Activated naive CD8-positive, alpha-beta T cell (primary cell): Measurements from ENCODE around the gene FERMT2.
"Not testable (repeated sequence)": the region's sequence is repeated elsewhere in the genome, so short reads cannot be mapped to it uniquely, and the experiment has no call there.

Experiments used
- H3K27ac Mint-ChIP-seq: one replicate; pipeline ENCODE4 v1.8.0; 2021; ENCODE audit warnings: mixed read lengths
- H3K27me3 Mint-ChIP-seq: one replicate; pipeline ENCODE4 v1.8.0; 2021; ENCODE audit warnings: mixed read lengths
- H3K36me3 Mint-ChIP-seq: one replicate; pipeline ENCODE4 v1.8.0; 2021; ENCODE audit warnings: mixed read lengths
- H3K4me1 Mint-ChIP-seq: one replicate; pipeline ENCODE4 v1.8.0; 2021; ENCODE audit warnings: low read depth, mixed read lengths
- H3K4me3 Mint-ChIP-seq: one replicate; pipeline ENCODE4 v1.8.0; 2021; ENCODE audit warnings: mild to moderate bottlenecking, mixed read lengths
- H3K9me3 Mint-ChIP-seq: one replicate; pipeline ENCODE4 v1.8.0; 2021; ENCODE audit warnings: low read depth, mixed read lengths

Gene FERMT2

DNA sequence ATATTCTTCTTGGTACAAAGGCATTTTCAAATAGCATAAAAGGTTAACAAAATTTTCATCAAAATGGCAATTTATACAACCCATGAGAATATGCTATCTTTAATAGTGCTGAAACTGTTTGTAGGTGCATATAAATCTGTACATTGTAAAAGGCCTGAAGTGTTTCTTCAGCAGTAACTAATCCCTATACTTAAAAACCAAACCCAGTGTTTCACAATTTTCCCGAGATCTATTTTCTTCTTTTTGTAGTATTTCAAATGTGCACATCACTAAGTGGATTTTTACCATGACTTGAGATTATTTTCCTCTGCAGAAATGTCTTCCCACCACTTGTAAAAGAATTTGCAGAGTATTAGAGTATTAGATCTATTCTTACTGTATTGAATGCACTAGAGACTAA lies 76.5 kb downstream of the FERMT2 start:
- Mint-ChIP-seq H3K4me3 (no peak overlapping the region), H3K4me1 (no peaks in the 10 kb centered on the region), H3K27ac (no peak overlapping the region), H3K27me3 (peaks cover 2% of the 10 kb centered on the region), H3K36me3 (no peaks in the 10 kb centered on the region), H3K9me3 (no peaks in the 10 kb centered on the region)

DNA sequence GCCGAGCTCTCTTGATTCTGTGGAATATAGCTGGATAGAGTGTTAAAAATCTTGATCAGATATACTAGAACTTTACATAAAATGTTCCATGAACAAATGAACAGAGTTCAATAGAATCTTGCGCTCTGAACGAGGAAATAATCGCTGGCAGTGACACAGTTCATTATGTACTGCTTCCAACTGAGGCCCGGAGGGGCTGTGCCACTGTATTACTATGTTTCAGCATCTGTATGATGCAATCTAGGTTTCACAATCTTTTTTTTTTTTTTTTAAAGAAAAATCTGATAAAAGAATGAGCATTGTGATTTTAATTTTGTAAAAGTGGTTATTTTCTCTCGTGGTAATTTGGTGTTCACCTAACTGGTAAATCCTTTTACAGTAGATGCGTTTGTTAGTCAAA lies 77.2 kb downstream of the FERMT2 start:
- no peaks in the 10 kb centered on the region for H3K4me1 Mint-ChIP-seq
- no peaks in the 10 kb centered on the region for H3K9me3 Mint-ChIP-seq
- H3K36me3 Mint-ChIP-seq: no peaks in the 10 kb centered on the region
- H3K27ac Mint-ChIP-seq: no peak overlapping the region
- no peak overlapping the region for H3K4me3 Mint-ChIP-seq
- peaks cover 2% of the 10 kb centered on the region for H3K27me3 Mint-ChIP-seq

DNA sequence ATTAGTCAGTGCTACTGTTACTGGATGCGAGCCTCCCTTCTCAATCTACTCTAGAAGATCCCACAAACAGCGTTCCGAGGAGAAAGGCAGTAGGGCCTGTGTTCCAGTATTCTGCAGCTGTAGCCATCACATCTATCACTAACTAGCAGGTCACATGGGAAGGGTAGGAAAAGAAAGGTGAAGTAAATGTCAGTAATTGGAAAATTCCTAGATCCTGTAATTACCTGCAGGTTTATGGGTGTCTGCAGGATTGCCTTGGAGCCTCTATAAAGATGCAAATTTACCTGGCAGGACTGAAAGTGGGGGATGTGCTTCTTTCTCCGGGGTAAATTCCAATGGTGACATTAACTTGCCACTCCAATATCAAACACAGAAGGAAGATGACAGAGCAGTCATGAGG lies 77.8 kb downstream of the FERMT2 start:
- Mint-ChIP-seq H3K27ac (no peak overlapping the region), H3K4me3 (no peak overlapping the region), H3K27me3 (no peaks in the 10 kb centered on the region), H3K4me1 (no peaks in the 10 kb centered on the region), H3K36me3 (no peaks in the 10 kb centered on the region), H3K9me3 (no peaks in the 10 kb centered on the region)

DNA sequence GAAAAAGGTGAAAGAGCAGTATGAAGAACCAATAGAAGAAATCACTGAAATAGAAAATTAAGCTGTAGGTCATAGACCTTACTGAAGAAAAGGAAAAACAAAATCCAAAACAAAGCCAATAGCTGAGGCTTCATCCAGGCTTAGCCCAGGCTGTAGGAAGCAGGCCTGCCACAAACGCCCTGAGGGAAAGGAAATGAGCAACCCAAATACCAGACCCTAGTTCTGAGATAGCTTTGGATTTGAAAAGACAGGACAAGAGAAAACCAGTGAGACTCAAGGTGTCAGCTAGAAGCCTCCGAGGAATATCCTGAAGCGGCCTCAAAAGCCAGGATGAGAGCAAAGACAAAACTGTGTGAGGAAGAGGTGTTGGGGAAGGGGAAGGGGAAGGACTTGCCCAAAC lies 79.2 kb downstream of the FERMT2 start:
- Mint-ChIP-seq H3K9me3 (no peaks in the 10 kb centered on the region), H3K27me3 (no peaks in the 10 kb centered on the region), H3K36me3 (no peaks in the 10 kb centered on the region), H3K4me3 (no peak overlapping the region), H3K27ac (no peak overlapping the region), H3K4me1 (no peaks in the 10 kb centered on the region)

- H3K36me3 Mint-ChIP-seq: no peaks in the 10 kb centered on the region
- H3K27me3 Mint-ChIP-seq: no peaks in the 10 kb centered on the region
- no peaks in the 10 kb centered on the region for H3K9me3 Mint-ChIP-seq
These were observed 81.8 kb downstream of the FERMT2 start for GRCh38 chr14:52868911-52869618.

GRCh38 chr14:52864893-52865292 lies 86.0 kb downstream of the FERMT2 start:
- H3K27me3 Mint-ChIP-seq, H3K9me3 Mint-ChIP-seq, H3K4me1 Mint-ChIP-seq, H3K4me3 Mint-ChIP-seq, H3K27ac Mint-ChIP-seq, H3K36me3 Mint-ChIP-seq: not testable (repeated sequence)

More at GRCh38 chr14:52868911-52869618, 81.8 kb downstream of the FERMT2 start:
- H3K27ac Mint-ChIP-seq: no peak overlapping the region
- H3K4me3 Mint-ChIP-seq: no peak overlapping the region
- H3K4me1 Mint-ChIP-seq: no peaks in the 10 kb centered on the region

- no peaks in the 10 kb centered on the region for H3K36me3 Mint-ChIP-seq
- H3K27ac Mint-ChIP-seq: no peak overlapping the region
- H3K4me1 Mint-ChIP-seq: no peaks in the 10 kb centered on the region
- no peaks in the 10 kb centered on the region for H3K27me3 Mint-ChIP-seq
- no peak overlapping the region for H3K4me3 Mint-ChIP-seq
- H3K9me3 Mint-ChIP-seq: no peaks in the 10 kb centered on the region
These were observed 87.5 kb downstream of the FERMT2 start for GRCh38 chr14:52863334-52863700.

GRCh38 chr14:52862632-52863333 lies 88.1 kb downstream of the FERMT2 start:
- no peaks in the 10 kb centered on the region for H3K9me3 Mint-ChIP-seq
- H3K4me1 Mint-ChIP-seq: no peaks in the 10 kb centered on the region
- no peak overlapping the region for H3K27ac Mint-ChIP-seq
- H3K4me3 Mint-ChIP-seq: no peak overlapping the region
- H3K27me3 Mint-ChIP-seq: no peaks in the 10 kb centered on the region
- H3K36me3 Mint-ChIP-seq: no peaks in the 10 kb centered on the region

- no peaks in the 10 kb centered on the region for H3K9me3 Mint-ChIP-seq
- no peaks in the 10 kb centered on the region for H3K27me3 Mint-ChIP-seq
- H3K4me3 Mint-ChIP-seq: no peak overlapping the region
These were observed 89.4 kb downstream of the FERMT2 start for GRCh38 chr14:52861403-52861802.

GRCh38 chr14:52860910-52861309 lies 89.9 kb downstream of the FERMT2 start:
- H3K27ac Mint-ChIP-seq: no peak overlapping the region
- H3K36me3 Mint-ChIP-seq: no peaks in the 10 kb centered on the region
- no peak overlapping the region for H3K4me3 Mint-ChIP-seq
- H3K4me1 Mint-ChIP-seq: no peaks in the 10 kb centered on the region
- no peaks in the 10 kb centered on the region for H3K27me3 Mint-ChIP-seq
- no peaks in the 10 kb centered on the region for H3K9me3 Mint-ChIP-seq

More at GRCh38 chr14:52861403-52861802, 89.4 kb downstream of the FERMT2 start:
- Mint-ChIP-seq H3K4me1 (no peaks in the 10 kb centered on the region), H3K27ac (no peak overlapping the region), H3K36me3 (no peaks in the 10 kb centered on the region)

- no peak overlapping the region for H3K4me3 Mint-ChIP-seq
- H3K36me3 Mint-ChIP-seq: no peaks in the 10 kb centered on the region
- no peaks in the 10 kb centered on the region for H3K9me3 Mint-ChIP-seq
- no peaks in the 10 kb centered on the region for H3K4me1 Mint-ChIP-seq
- no peak overlapping the region for H3K27ac Mint-ChIP-seq
- no peaks in the 10 kb centered on the region for H3K27me3 Mint-ChIP-seq
These were observed 90.6 kb downstream of the FERMT2 start for GRCh38 chr14:52860209-52860608.

GRCh38 chr14:52856139-52856538 lies 94.7 kb downstream of the FERMT2 start:
- Mint-ChIP-seq H3K4me1 (no peaks in the 10 kb centered on the region), H3K27me3 (no peaks in the 10 kb centered on the region), H3K4me3 (no peak overlapping the region), H3K9me3 (no peaks in the 10 kb centered on the region), H3K36me3 (peaks cover 6% of the 10 kb centered on the region), H3K27ac (no peak overlapping the region)

GRCh38 chr14:52853522-52853854 lies 97.4 kb downstream of the FERMT2 start:
- Mint-ChIP-seq H3K27ac (no peak overlapping the region), H3K9me3 (no peaks in the 10 kb centered on the region), H3K4me1 (no peaks in the 10 kb centered on the region), H3K36me3 (peaks cover 6% of the 10 kb centered on the region), H3K27me3 (no peaks in the 10 kb centered on the region), H3K4me3 (no peak overlapping the region)

DNA sequence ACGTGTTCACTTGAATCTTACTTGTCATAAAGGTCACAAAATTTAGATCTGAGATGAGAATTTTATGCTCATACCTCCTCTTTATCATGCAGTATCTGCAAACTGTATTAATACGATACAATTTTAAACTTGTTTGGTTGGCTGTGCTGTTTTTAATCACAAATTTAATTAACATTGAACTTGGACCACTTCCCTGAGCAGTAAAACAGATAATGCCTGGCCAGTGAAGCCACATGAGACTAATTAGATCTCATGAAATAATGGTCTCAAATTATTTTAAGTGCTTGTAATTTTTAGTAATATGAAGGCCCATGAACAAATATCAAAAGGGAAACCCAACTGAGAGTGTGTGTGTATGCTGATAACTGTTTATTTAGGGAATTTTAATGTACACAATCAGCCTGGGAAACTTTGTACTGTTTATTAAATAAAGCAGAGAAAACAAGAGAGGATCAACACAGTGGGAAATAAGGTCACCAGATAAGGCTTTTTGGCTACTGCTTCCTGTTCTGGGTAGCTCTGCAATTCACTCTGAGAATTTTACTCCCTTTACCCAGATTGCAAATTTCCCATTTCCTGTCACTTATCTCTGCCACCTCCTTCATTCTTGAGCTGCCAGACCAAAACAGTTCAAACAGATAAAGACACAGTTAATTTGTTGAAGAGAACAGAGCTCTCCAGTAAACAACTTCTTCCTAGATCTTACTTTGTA lies 97.9 kb downstream of the FERMT2 start:
- no peaks in the 10 kb centered on the region for H3K27me3 Mint-ChIP-seq
- no peaks in the 10 kb centered on the region for H3K4me1 Mint-ChIP-seq
- H3K36me3 Mint-ChIP-seq: peaks cover 6% of the 10 kb centered on the region
- no peaks in the 10 kb centered on the region for H3K9me3 Mint-ChIP-seq
- H3K27ac Mint-ChIP-seq: no peak overlapping the region
- H3K4me3 Mint-ChIP-seq: no peak overlapping the region

GRCh38 chr14:52850451-52850909 lies 100.4 kb downstream of the FERMT2 start:
- no peaks in the 10 kb centered on the region for H3K27me3 Mint-ChIP-seq
- peaks cover 6% of the 10 kb centered on the region for H3K36me3 Mint-ChIP-seq
- no peak overlapping the region for H3K27ac Mint-ChIP-seq
- H3K4me1 Mint-ChIP-seq: no peaks in the 10 kb centered on the region
- H3K4me3 Mint-ChIP-seq: no peak overlapping the region
- no peaks in the 10 kb centered on the region for H3K9me3 Mint-ChIP-seq
